Measurements from ENCODE around the gene CTRB1.
"Not testable (repeated sequence)": the region's sequence is repeated elsewhere in the genome, so short reads cannot be mapped to it uniquely, and the experiment has no call there.

CTRB1 gene

DNA sequence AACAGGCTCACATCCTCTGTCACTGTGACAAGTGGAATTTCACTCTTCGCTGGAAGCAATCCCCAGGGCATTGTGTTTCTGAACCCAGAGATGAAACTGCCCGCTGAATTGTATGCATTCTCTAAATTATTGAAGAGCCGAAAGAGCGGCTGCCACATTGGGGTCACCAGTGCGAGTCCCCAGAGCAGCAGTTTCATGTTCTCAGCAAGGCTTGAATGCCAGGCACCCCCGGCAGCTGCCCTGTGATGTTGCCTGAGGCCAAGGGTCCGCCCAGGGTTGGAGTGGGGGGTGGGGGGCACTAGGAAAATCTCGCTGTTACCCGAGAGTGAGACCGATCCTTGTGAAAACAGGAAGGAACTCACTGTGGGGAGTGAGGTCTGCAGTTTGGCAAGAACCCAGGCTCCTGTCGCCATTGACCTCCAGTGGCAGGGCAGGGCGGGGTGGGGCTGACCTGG, 53.3 kb downstream of the CTRB1 start:
- no peaks in the 10 kb centered on the region for H3K9me3 ChIP-seq
- H3K36me3 ChIP-seq: no peaks in the 10 kb centered on the region
- intact Hi-C loops (cut with DNase I; ENCODE audit: low total_unique reads): no loop called here
- peaks cover 0 to 20% (median 9%) of the 10 kb centered on the region in 4 donors for H3K4me1 ChIP-seq
- DNase-seq: no peak
- no peak overlapping the region for H3K27ac ChIP-seq
- H3K27me3 ChIP-seq: no peaks in the 10 kb centered on the region
- no peak for TF ChIP-seq CTCF (IDR thresholded peaks at IDR 0.05)
- no peak overlapping the region for H3K4me3 ChIP-seq

DNA sequence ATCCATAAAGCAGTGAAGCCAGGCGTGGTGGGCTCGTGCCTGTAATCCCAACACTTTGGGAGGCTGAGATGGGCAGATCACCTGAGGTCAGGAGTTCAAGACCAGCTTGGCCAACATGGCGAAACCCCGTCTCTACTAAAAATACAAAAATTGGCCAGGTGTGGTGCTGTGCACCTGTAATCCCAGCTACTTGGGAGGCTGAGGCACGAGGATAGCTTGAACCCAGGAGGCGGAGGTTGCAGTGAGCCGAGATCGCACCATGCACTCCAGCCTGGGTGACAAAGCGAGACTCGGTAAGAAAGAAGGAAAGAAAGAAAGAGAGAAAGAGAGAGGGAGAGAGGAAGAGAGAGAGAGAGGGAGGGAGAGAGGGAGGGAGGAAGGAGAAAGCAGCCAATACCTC, 53.8 kb downstream of the CTRB1 start:
- H3K36me3 ChIP-seq; intact Hi-C loops (cut with DNase I; ENCODE audit: low total_unique reads); H3K27me3 ChIP-seq; H3K4me3 ChIP-seq; DNase-seq; H3K27ac ChIP-seq; H3K9me3 ChIP-seq: not testable (repeated sequence)
- H3K4me1 ChIP-seq: peaks cover 0 to 16% (median 6%) of the 10 kb centered on the region in 4 donors

DNA sequence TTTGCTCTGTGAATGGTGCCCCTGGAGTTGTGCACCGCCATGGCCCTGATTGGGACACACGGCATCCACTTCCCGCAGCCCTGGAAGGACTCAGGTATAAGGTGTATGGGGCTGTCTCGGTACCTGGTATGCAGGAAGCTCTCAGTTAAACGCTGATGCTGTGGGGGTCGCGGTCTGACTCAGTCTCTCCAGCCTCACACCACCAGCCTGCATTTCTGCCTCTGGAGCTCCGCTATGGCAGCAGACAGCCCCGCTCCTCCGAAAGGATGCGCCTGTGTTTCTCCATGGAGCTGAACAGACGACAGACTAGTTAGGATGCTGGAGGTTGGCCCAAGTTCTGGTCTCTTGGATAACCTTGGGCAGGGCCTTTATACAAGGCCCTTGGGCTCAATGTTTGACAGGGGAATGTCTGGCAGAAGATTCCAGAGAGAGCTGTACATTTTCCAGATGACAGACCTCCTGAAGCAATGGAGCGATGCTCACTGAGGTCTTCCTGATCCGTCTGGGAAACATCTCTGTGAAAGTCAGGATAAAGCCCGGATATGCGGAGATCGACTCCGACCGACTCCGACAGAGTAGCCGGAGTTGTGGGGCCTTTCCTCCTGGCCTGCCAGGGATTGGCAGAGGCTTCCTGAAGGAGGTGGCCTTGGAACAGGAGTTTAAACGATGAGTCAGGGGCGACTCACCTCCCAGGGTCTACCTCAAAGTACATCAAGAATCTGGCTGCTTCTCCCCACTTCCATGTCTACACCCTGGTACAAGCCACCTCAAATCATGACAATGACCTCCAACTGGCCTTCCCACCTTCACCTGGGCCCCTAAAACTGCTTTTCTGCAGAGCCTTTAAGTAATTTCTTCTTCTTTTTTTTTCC, 54.5 kb downstream of the CTRB1 start:
- Histone ChIP-seq H3K4me3 (no peak overlapping the region), H3K27ac (no peak overlapping the region), H3K27me3 (no peaks in the 10 kb centered on the region), H3K36me3 (no peaks in the 10 kb centered on the region), H3K9me3 (no peaks in the 10 kb centered on the region), H3K4me1 (peaks cover 0 to 9% (median 2%) of the 10 kb centered on the region in 4 donors)
- TF ChIP-seq CTCF (IDR thresholded peaks at IDR 0.05): no peak
- no peak for DNase-seq
- intact Hi-C loops (cut with DNase I; ENCODE audit: low total_unique reads): no loop called here

Measured in tibial artery (tissue), 4 donors.